DND-41 (cell line): ENCODE data around the gene AAMDC.
"Not testable (repeated sequence)": the region's sequence is repeated elsewhere in the genome, so short reads cannot be mapped to it uniquely, and the experiment has no call there.

Experiments
- ATAC-seq: fragments of 200-7000 bp; cut with Tn5 transposase; 3 replicates; pipeline ENCODE4 v1.9.1; 2021; ENCODE audit warnings: low read depth; ENCODE audit not compliant: insufficient read depth
- DNase-seq: peaks from one replicate; pipeline ENCODE4 v3.0.0-alpha.2; 2020
- H2AFZ ChIP-seq: 2 replicates; pipeline ENCODE4 v1.6.0; 2012; ENCODE audit warnings: low read depth, low read length
- H3K27ac ChIP-seq: 2 replicates; pipeline ENCODE4 v1.5.1; 2012; ENCODE audit warnings: low read length, inconsistent platforms
- H3K27me3 ChIP-seq: fragments of 200-600 bp; sonication (generic); 2 replicates; pipeline ENCODE4 v1.6.0; 2012; ENCODE audit warnings: low read length, mild to moderate bottlenecking, inconsistent platforms; ENCODE audit not compliant: insufficient read depth, poor library complexity
- H3K36me3 ChIP-seq: 2 replicates; pipeline ENCODE4 v1.5.1; 2012; ENCODE audit warnings: low read length, inconsistent platforms; ENCODE audit not compliant: insufficient read depth
- H3K4me1 ChIP-seq: 2 replicates; pipeline ENCODE4 v1.5.1; 2012; ENCODE audit warnings: mild to moderate bottlenecking, low read length; ENCODE audit not compliant: insufficient read depth
- H3K4me2 ChIP-seq: 2 replicates; pipeline ENCODE4 v1.6.0; 2012; ENCODE audit warnings: mild to moderate bottlenecking, moderate library complexity, low read length, inconsistent platforms; ENCODE audit not compliant: insufficient read depth
- H3K4me3 ChIP-seq, 2 experiments: fragments of 200-600 bp in 1 of 2; shearing (Covaris generic) in 1 of 2; 2 replicates each; pipeline ENCODE4 v1.5.1; 2012 to 2016; ENCODE audit warnings: inconsistent platforms in 2 of 2, low read length in 2 of 2, mild to moderate bottlenecking in 2 of 2, low read depth in 1 of 2, moderate library complexity in 1 of 2
- H3K79me2 ChIP-seq: 2 replicates; pipeline ENCODE4 v1.6.0; 2012; ENCODE audit warnings: low read length, inconsistent platforms; ENCODE audit not compliant: insufficient read depth
- H3K9ac ChIP-seq: 2 replicates; pipeline ENCODE4 v1.6.0; 2012; ENCODE audit warnings: low read depth, mild to moderate bottlenecking, inconsistent platforms, low read length, moderate library complexity
- H3K9me3 ChIP-seq: 2 replicates; pipeline ENCODE4 v1.5.1; 2012; ENCODE audit warnings: low read length, moderate library complexity, mild to moderate bottlenecking, inconsistent platforms; ENCODE audit not compliant: insufficient read depth, severe bottlenecking
- H4K20me1 ChIP-seq: 2 replicates; pipeline ENCODE4 v1.6.0; 2012; ENCODE audit warnings: low read length; ENCODE audit not compliant: insufficient read depth
- EZH2 ChIP-seq: IDR thresholded peaks from 3 replicates; pipeline ENCODE4 v1.6.1; 2012; ENCODE audit warnings: borderline replicate concordance, low read depth, mild to moderate bottlenecking, moderate library complexity, low read length, inconsistent platforms; ENCODE audit not compliant: severe bottlenecking
- TF ChIP-seq, protein P1 (sequence below): IDR thresholded peaks from 2 replicates; pipeline ENCODE4 v1.5.1; 2012; ENCODE audit warnings: borderline replicate concordance, low read length, moderate library complexity, mild to moderate bottlenecking; ENCODE audit not compliant: poor library complexity, severe bottlenecking; ENCODE audit errors: extremely low read depth

AAMDC gene

DNA sequence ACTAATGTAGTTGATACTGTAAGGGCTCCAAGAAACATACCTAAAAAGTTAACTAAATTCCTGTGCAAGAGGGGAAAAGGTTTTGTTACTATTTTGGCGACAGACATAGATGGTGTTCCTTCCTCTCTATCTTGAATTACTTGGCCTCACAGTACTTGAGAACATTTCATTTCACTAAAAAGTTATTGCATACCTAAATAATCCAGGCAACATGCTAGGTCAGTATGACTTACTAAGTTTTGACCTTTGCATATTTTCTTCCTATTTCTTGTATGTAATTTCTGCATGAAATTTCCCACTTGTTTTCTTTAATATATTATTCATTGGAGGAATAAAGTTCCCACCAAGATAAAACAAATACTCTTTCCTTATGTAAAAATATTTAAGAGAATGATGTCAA lies 74.0 kb downstream of the AAMDC start:
- not testable (repeated sequence) for H3K9ac ChIP-seq, ATAC-seq, H3K9me3 ChIP-seq, H3K4me2 ChIP-seq, DNase-seq, H3K4me1 ChIP-seq, H3K27ac ChIP-seq, H3K27me3 ChIP-seq, H4K20me1 ChIP-seq, H2AFZ ChIP-seq, H3K4me3 ChIP-seq, H3K79me2 ChIP-seq
- peaks cover 23% of the 10 kb centered on the region for H3K36me3 ChIP-seq

DNA sequence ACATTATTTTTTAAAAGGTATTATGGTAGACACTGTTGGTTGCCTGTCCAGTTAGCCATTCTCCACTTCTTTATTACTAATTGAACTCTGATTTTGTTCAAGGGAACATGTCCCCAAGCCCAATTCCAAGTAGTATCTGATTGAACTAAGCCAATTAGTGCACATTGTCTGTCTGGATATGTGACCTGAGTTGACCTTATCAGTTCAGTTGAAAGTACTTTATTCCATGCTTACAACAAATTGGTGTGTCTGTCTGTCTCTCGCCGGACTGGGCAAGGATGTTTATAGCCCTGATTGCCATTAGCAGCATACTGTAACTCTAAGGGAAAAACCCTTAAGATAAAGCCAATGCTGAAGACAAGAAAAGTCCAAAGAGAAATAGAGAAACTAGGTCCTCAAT lies 87.9 kb downstream of the AAMDC start:
- Histone ChIP-seq H3K9ac (no peak overlapping the region), H4K20me1 (no peaks in the 10 kb centered on the region), H3K27me3 (no peaks in the 10 kb centered on the region), H3K36me3 (peaks cover 22% of the 10 kb centered on the region), H3K9me3 (no peaks in the 10 kb centered on the region), H3K79me2 (no peaks in the 10 kb centered on the region), H3K4me1 (no peaks in the 10 kb centered on the region), H3K4me2 (no peak overlapping the region), H2AFZ (no peak overlapping the region), H3K4me3 (no peak overlapping the region), H3K27ac (no peak overlapping the region)
- DNase-seq (no peak), ATAC-seq (no peak)
- TF ChIP-seq, protein P1, sequence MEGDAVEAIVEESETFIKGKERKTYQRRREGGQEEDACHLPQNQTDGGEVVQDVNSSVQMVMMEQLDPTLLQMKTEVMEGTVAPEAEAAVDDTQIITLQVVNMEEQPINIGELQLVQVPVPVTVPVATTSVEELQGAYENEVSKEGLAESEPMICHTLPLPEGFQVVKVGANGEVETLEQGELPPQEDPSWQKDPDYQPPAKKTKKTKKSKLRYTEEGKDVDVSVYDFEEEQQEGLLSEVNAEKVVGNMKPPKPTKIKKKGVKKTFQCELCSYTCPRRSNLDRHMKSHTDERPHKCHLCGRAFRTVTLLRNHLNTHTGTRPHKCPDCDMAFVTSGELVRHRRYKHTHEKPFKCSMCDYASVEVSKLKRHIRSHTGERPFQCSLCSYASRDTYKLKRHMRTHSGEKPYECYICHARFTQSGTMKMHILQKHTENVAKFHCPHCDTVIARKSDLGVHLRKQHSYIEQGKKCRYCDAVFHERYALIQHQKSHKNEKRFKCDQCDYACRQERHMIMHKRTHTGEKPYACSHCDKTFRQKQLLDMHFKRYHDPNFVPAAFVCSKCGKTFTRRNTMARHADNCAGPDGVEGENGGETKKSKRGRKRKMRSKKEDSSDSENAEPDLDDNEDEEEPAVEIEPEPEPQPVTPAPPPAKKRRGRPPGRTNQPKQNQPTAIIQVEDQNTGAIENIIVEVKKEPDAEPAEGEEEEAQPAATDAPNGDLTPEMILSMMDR = no peak
- TF ChIP-seq EZH2 = no peak

DNA sequence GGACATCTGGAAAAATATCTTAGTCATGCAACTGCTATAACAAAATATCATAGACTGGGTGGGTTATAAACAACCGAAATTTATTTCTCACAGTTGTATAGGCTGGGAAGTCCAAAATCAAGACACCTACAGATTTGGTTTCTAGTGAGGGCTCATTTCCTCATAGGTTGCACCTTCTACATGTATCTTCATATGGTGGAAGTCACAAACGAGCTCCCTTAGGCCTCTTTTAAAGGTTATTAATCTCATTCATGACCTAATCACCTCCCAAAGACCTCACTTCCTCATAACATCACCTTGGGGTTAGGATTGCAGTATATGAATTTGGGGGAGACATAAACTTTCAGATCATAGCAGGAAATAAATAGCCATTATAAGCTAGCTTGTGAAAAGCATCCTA lies 88.3 kb downstream of the AAMDC start:
- H3K9me3 ChIP-seq = no peaks in the 10 kb centered on the region
- no peaks in the 10 kb centered on the region for H4K20me1 ChIP-seq
- DNase-seq (no peak), ATAC-seq (no peak)
- no peak overlapping the region for H3K4me3 ChIP-seq
- TF ChIP-seq, protein P1 = no peak
- TF ChIP-seq EZH2 = no peak
- no peaks in the 10 kb centered on the region for H3K79me2 ChIP-seq
- peaks cover 22% of the 10 kb centered on the region for H3K36me3 ChIP-seq
- H2AFZ ChIP-seq = no peak overlapping the region
- no peaks in the 10 kb centered on the region for H3K4me1 ChIP-seq
- no peak overlapping the region for H3K27ac ChIP-seq
- no peak overlapping the region for H3K9ac ChIP-seq
- no peak overlapping the region for H3K4me2 ChIP-seq
- no peaks in the 10 kb centered on the region for H3K27me3 ChIP-seq

DNA sequence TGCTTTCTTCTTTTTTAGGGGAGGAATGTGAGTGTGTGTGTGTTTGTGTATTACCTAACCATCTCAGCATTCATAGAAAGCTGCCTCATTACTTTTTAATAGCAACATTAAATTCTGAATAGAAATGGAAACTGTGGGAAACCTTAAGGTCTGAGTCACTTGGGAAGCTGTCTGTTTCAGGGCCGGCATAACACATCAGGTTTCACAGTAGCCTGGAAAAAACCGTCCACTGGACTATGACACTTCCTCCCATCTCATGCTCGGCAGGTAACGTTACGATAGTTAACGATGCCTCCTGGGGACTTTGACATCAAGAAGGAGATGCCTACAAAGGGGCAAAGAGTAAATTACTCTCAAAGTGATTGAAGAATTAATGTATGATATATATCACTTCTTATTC lies 89.9 kb downstream of the AAMDC start:
- not testable (repeated sequence) for H3K4me3 ChIP-seq, DNase-seq, H3K4me2 ChIP-seq, H3K27ac ChIP-seq, H3K9me3 ChIP-seq, H3K27me3 ChIP-seq, H2AFZ ChIP-seq, ATAC-seq, H3K79me2 ChIP-seq, H3K4me1 ChIP-seq, H3K9ac ChIP-seq, H4K20me1 ChIP-seq
- H3K36me3 ChIP-seq = peaks cover 24% of the 10 kb centered on the region

DNA sequence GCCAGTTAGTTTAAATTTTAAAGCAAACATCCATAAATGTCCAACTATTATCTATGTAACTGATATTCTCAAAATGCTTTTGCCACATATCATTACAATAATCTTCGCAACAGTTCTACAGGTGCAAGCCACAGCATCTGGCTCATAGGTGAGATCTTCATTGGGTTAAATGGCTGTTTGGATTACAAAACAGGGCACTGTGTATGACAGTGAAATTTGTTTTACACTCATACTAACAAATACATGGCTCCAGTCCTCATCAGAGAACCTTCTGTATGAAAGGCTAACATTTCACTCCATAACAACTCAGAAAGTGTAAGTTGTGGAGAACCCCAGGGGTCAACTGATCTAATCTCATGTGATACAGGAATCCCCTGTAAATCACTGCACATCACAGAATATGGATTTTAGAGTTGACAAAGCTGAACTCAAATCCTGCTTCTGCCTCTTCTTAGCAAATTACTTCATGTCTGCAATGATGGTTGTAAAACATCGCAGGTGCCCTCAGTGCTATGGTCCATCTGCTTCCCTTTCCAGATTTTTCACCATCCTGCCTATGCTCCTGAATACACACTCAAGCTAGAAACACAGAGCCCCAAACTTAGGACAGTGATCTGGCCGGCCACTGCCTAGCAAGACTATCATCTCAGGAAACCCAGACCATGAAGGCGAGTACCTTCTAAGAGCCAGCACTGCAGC lies 92.8 kb downstream of the AAMDC start:
- not testable (repeated sequence) for H3K79me2 ChIP-seq, H3K9ac ChIP-seq, H3K4me3 ChIP-seq, H3K27ac ChIP-seq, H2AFZ ChIP-seq, H3K4me1 ChIP-seq, H4K20me1 ChIP-seq, H3K4me2 ChIP-seq, H3K9me3 ChIP-seq, ATAC-seq, DNase-seq, H3K27me3 ChIP-seq
- peaks cover 19% of the 10 kb centered on the region; the same call in 1 of the 2 replicates for H3K36me3 ChIP-seq

DNA sequence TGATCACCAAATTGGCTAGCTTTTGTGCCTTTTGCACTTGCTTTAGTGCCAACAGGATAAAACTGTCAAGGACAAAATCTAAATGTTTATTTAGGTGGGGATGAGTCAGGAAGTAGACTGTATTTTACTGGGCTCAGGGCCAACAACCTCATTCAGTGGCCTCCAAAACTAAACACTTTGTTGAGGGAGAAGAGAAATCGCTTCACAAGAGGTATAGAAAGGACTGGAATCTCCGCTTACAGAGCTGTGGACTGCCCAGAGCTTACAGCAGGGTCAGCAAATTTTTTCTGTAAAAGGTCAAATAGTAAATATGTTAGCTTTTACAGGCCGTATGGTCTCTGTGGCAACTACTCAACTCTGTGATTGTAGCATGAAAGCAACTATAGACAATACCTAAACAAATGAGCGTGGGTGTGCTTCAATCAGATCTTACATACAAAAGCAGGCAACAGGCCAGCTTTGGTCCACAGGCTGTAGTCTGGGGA lies 93.4 kb downstream of the AAMDC start:
- not testable (repeated sequence) for DNase-seq, H3K4me3 ChIP-seq, H3K4me2 ChIP-seq, H3K27me3 ChIP-seq, H2AFZ ChIP-seq, H3K9me3 ChIP-seq, H3K9ac ChIP-seq, H3K4me1 ChIP-seq, H3K27ac ChIP-seq, H4K20me1 ChIP-seq, H3K79me2 ChIP-seq, ATAC-seq
- peaks cover 16% of the 10 kb centered on the region; the same call in 1 of the 2 replicates for H3K36me3 ChIP-seq

DNA sequence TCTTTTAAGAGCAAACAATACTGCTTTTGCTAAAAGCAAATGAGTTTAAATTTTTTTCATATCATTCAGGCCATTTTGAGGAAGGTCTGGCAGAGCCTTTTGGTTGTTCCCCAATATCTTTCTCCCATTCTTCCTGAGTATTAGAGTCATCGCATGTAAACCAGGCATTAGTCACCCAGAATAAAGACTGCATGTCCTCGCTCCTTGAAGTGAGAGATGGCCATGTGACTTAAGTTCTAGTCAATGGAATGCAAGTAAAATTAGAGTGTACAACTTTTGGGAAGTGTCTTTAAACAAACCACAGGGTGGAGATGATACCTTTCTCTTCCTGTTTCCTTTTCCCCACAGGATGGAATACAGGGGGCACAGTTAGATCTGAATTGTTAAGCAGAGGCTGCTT lies 96.8 kb downstream of the AAMDC start:
- not testable (repeated sequence) for H3K4me1 ChIP-seq, H3K27me3 ChIP-seq

More for the DNA sequence above, 96.8 kb downstream of the AAMDC start:
- H3K36me3 ChIP-seq = peaks cover 19% of the 10 kb centered on the region; the same call in 1 of the 2 replicates
- not testable (repeated sequence) for H3K27ac ChIP-seq, DNase-seq, H3K79me2 ChIP-seq, H2AFZ ChIP-seq, H3K9ac ChIP-seq, H3K4me3 ChIP-seq, ATAC-seq, H3K4me2 ChIP-seq, H3K9me3 ChIP-seq, H4K20me1 ChIP-seq
